ENCODE measurements around the gene CELF4. TPM values are rescaled to one million over a fixed set of nuclear protein-coding genes. Genes with fewer than 3 reads are reported as not detected.

Gene CELF4
- total and polyA plus RNA-seq, 2 of the 4 experiments (the other 2 are of a cell fraction) = not detected

GRCh38 chr18:37499913-37500312, 65.7 kb downstream of the CELF4 start:
- intact Hi-C loops (cut with micrococcal nuclease) = no loop called here
- Histone ChIP-seq H4K20me1 (ENCODE audit: insufficient read depth, low read length) (no peaks in the 10 kb centered on the region), H3K4me2 (ENCODE audit: low read depth, low read length) (no peak overlapping the region), H2AFZ (replicated peaks; ENCODE audit: low read length, poor library complexity) (no peak overlapping the region), H4K8ac (ENCODE audit: low read depth in 2 of 2, low read length in 2 of 2) (no peak overlapping the region), H4K91ac (ENCODE audit: insufficient read depth, low read depth, low read length) (no peak overlapping the region), H3K36me3 (ENCODE audit: control insufficient read depth, insufficient read depth, low read length) (no peaks in the 10 kb centered on the region), H3K4me1 (ENCODE audit: control insufficient read depth, insufficient read depth, low read length) (no peaks in the 10 kb centered on the region), H3K56ac (ENCODE audit: extremely low read depth, insufficient read depth, low read length) (no peak overlapping the region), H2AK5ac (ENCODE audit: low read depth, low read length) (no peak overlapping the region), H3K18ac (ENCODE audit: low read depth, low read length) (no peak overlapping the region), H2AK9ac (replicated peaks; ENCODE audit: low read depth, low read length, poor library complexity) (no peak overlapping the region), H4K5ac (ENCODE audit: low read depth, low read length) (no peak overlapping the region), H3K79me1 (ENCODE audit: low read depth in 1 of 2, low read length in 2 of 2) (no peaks in the 10 kb centered on the region), H3K27ac (ENCODE audit: insufficient read depth, low read length) (no peak overlapping the region), H3K27me3 (ENCODE audit: control insufficient read depth, insufficient read depth, low read length) (peaks cover 4% of the 10 kb centered on the region; the same call in 1 of the 2 replicates), H3K9me3 (ENCODE audit: control insufficient read depth, insufficient read depth, low read length) (no peaks in the 10 kb centered on the region), H3K9me1 (ENCODE audit: insufficient read depth, low read length) (no peaks in the 10 kb centered on the region), H3K4me3 (ENCODE audit: insufficient read depth, low read depth, low read length) (no peak overlapping the region), H2BK120ac (ENCODE audit: low read depth, low read length) (no peak overlapping the region), H2BK15ac (ENCODE audit: low read depth, low read length) (no peak overlapping the region), H3K9ac (ENCODE audit: low read depth, low read length) (no peak overlapping the region), H2BK20ac (ENCODE audit: low read depth, low read length) (no peak overlapping the region), H2BK5ac (ENCODE audit: low read depth, low read length, poor library complexity, severe bottlenecking) (no peak overlapping the region), H3K23ac (ENCODE audit: low read depth, low read length) (no peak overlapping the region), H3K4ac (ENCODE audit: low read depth, low read length) (no peak overlapping the region), H3K14ac (replicated peaks; ENCODE audit: low read depth, low read length) (no peak overlapping the region)
- POLR2A ChIA-PET (ENCODE audit: unreplicated experiment) = no interaction called here
- no TSS peak for BruUV-seq (replicated peaks)
- CTCF ChIA-PET = no interaction called here
- dilution Hi-C loops (cut with HindIII; ENCODE audit: low sequenced_read_pairs, unreplicated experiment) = no loop called here
- ATAC-seq (ENCODE audit: low read depth) (no peak), DNase-seq (no peak)
- no peak for TF ChIP-seq CTCF (conservative IDR thresholded peaks at IDR 0.05; ENCODE audit: low read depth, low read length)
- no peak for TF ChIP-seq MAZ (IDR thresholded peaks at IDR 0.05; ENCODE audit: borderline replicate concordance, low read depth, low read length)
- TF ChIP-seq FOS (IDR thresholded peaks at IDR 0.05; ENCODE audit: low read depth, low read length) = no peak
- TF ChIP-seq SMC3 (IDR thresholded peaks at IDR 0.05; ENCODE audit: low read depth, low read length) = no peak
- TF ChIP-seq MXI1 (IDR thresholded peaks at IDR 0.05; ENCODE audit: borderline replicate concordance, low read depth, low read length) = no peak
- no peak for TF ChIP-seq RAD21 (IDR thresholded peaks at IDR 0.05; ENCODE audit: low read length)
- TF ChIP-seq RFX5 (IDR thresholded peaks at IDR 0.05; ENCODE audit: low read depth, low read length) = no peak
- no peak for TF ChIP-seq POLR2A (IDR thresholded peaks at IDR 0.05; ENCODE audit: low read depth, low read length)
- TF ChIP-seq MAFK (IDR thresholded peaks at IDR 0.05; ENCODE audit: low read depth, low read length) = no peak
- no peak for TF ChIP-seq RCOR1 (IDR thresholded peaks at IDR 0.05; ENCODE audit: insufficient replicate concordance, low read length)
- TF ChIP-seq CHD1 (IDR thresholded peaks at IDR 0.05; ENCODE audit: low read depth, low read length) = no peak
- no peak for TF ChIP-seq BHLHE40 (IDR thresholded peaks at IDR 0.05; ENCODE audit: low read depth, low read length)
- TF ChIP-seq CEBPB (IDR thresholded peaks at IDR 0.05; ENCODE audit: low read depth, low read length) = no peak
- TF ChIP-seq NFE2L2 (IDR thresholded peaks at IDR 0.05; ENCODE audit: low read depth, low read length) = no peak
- TF ChIP-seq, protein P1, sequence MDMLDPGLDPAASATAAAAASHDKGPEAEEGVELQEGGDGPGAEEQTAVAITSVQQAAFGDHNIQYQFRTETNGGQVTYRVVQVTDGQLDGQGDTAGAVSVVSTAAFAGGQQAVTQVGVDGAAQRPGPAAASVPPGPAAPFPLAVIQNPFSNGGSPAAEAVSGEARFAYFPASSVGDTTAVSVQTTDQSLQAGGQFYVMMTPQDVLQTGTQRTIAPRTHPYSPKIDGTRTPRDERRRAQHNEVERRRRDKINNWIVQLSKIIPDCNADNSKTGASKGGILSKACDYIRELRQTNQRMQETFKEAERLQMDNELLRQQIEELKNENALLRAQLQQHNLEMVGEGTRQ (IDR thresholded peaks at IDR 0.05; ENCODE audit: low read depth, low read length) = no peak
- TF ChIP-seq, protein P2, sequence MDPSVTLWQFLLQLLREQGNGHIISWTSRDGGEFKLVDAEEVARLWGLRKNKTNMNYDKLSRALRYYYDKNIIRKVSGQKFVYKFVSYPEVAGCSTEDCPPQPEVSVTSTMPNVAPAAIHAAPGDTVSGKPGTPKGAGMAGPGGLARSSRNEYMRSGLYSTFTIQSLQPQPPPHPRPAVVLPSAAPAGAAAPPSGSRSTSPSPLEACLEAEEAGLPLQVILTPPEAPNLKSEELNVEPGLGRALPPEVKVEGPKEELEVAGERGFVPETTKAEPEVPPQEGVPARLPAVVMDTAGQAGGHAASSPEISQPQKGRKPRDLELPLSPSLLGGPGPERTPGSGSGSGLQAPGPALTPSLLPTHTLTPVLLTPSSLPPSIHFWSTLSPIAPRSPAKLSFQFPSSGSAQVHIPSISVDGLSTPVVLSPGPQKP (IDR thresholded peaks at IDR 0.05; ENCODE audit: borderline replicate concordance, low read depth, low read length) = no peak
- in situ Hi-C loops (cut with MboI; ENCODE audit: low sequenced_read_pairs) = loop anchor here (25.0 kb wide), 1 partner anchor 563 kb away; no protein-coding TSS in a partner anchor
- 58% methylated on average over 3 of the region's 10 CpGs; no CpG with 5 or more reads in 1 of the 2 experiments for WGBS, 2 experiments (ENCODE audit: extremely low coverage in 2 of 2, insufficient read length in 1 of 2)
